A549 (cell line): Measurements from ENCODE around the gene MED26. TPM values are rescaled to one million over a fixed set of nuclear protein-coding genes. Genes with fewer than 3 reads are reported as not detected.
"Not testable (repeated sequence)": the region's sequence is repeated elsewhere in the genome, so short reads cannot be mapped to it uniquely, and the experiment has no call there.

Experiments
- ATAC-seq, 2 experiments: fragments of 200-7000 bp in 1 of 2; fragments of >200 bp in 1 of 2; cut with Nextera tagmentation in 1 of 2; cut with Tn5 transposase in 1 of 2; 3 replicates each; pipeline versions ENCODE4 v1.8.0 to v1.9.1; 2018 to 2020; ENCODE audit warnings: mild to moderate bottlenecking in 1 of 2, moderate library complexity in 1 of 2
- CTCF ChIA-PET: fragments of 300-600 bp; sonication (Branson Sonifier 250); formaldehyde crosslinking; extraction: SDS; loops from one replicate; lab custom pipeline; 2021; ENCODE audit warnings: antibody characterized with exemption, inconsistent platforms; lab: Yijun Ruan, JAX
- POLR2A ChIA-PET: fragments of 350-600 bp; formaldehyde crosslinking; extraction: SDS; loops from one replicate; lab custom pipeline; 2021; ENCODE audit warnings: antibody characterized with exemption, inconsistent platforms; lab: Yijun Ruan, JAX
- DNase-seq, 2 experiments: peaks; one replicate each; pipeline versions ENCODE4 v3.0.0 to v3.0.0-alpha.2; 2011 to 2016; ENCODE audit warnings: low read depth in 1 of 2, low spot score in 1 of 2
- FAIRE-seq: peaks from 2 replicates; lab custom pipeline; 2011; peaks lifted over from hg19 to GRCh38; lab: Jason Lieb, UNC
- H3K27ac ChIP-seq, 2 experiments: fragments of >200 bp; sonication (Bioruptor Twin); formaldehyde crosslinking; 3 replicates each; pipeline ENCODE4 v1.5.1; 2016 to 2017
- H3K4me1 ChIP-seq: fragments of >200 bp; sonication (Bioruptor Twin); formaldehyde crosslinking; 3 replicates; pipeline ENCODE4 v1.6.1; 2016
- H3K4me2 ChIP-seq: fragments of >200 bp; sonication (Bioruptor Twin); formaldehyde crosslinking; 3 replicates; pipeline ENCODE4 v1.6.1; 2016
- H3K4me3 ChIP-seq: fragments of >200 bp; sonication (Bioruptor Twin); formaldehyde crosslinking; 3 replicates; pipeline ENCODE4 v1.5.1; 2016
- H3K9me3 ChIP-seq: fragments of >200 bp; sonication (Bioruptor Twin); formaldehyde crosslinking; 3 replicates; pipeline ENCODE4 v1.6.1; 2016
- EHMT2 ChIP-seq: fragments of 200-600 bp; sonication (generic); IDR thresholded peaks from 2 replicates; pipeline ENCODE4 v1.6.1; 2016; ENCODE audit warnings: antibody characterized with exemption, low read depth, mild to moderate bottlenecking, moderate library complexity
- ESRRA ChIP-seq: fragments of 150-350 bp; IDR thresholded peaks from 2 replicates; pipeline ENCODE4 v1.6.1; 2014; ENCODE audit warnings: mild to moderate bottlenecking, low read length, borderline replicate concordance
- FOSB ChIP-seq: fragments of 250-450 bp; sonication (Bioruptor Pico); IDR thresholded peaks from 2 replicates; pipeline ENCODE4 v1.5.0; 2020; ENCODE audit warnings: mild to moderate bottlenecking, moderate library complexity
- FOXS1 ChIP-seq: fragments of 250-450 bp; sonication (Bioruptor Pico); IDR thresholded peaks from 2 replicates; pipeline ENCODE4 v1.5.0; 2020; ENCODE audit warnings: mild to moderate bottlenecking, moderate library complexity
- HOXB13 ChIP-seq: fragments of 250-450 bp; sonication (Bioruptor Pico); IDR thresholded peaks from 2 replicates; pipeline ENCODE4 v1.5.0; 2020; ENCODE audit warnings: low read depth, mild to moderate bottlenecking, moderate library complexity
- NFE2L2 ChIP-seq: fragments of 150-350 bp; conservative IDR thresholded peaks from 2 replicates; pipeline ENCODE4 v1.6.1; 2014; ENCODE audit warnings: low read length
- RNF2 ChIP-seq: fragments of 200-600 bp; sonication (generic); IDR thresholded peaks from 2 replicates; pipeline ENCODE4 v1.6.1; 2016; ENCODE audit warnings: low read depth, mild to moderate bottlenecking, antibody characterized with exemption, moderate library complexity, borderline replicate concordance
- SREBF2 ChIP-seq: fragments of 450-650 bp; IDR thresholded peaks from 2 replicates; pipeline ENCODE4 v1.6.1; 2014; ENCODE audit warnings: mild to moderate bottlenecking, moderate library complexity
- TP53 ChIP-seq: fragments of 250-450 bp; sonication (Bioruptor Pico); IDR thresholded peaks from 2 replicates; pipeline ENCODE4 v1.5.0; 2021; ENCODE audit warnings: mild to moderate bottlenecking, moderate library complexity
- ZFP36 ChIP-seq: fragments of 450-650 bp; IDR thresholded peaks from 2 replicates; pipeline ENCODE4 v1.6.1; 2014; ENCODE audit warnings: borderline replicate concordance; ENCODE audit not compliant: partially characterized antibody
- WGBS: methylation state at CpG from one replicate; pipeline ENCODE4 v1.1.6; 2017; ENCODE audit errors: missing lambda C conversion rate; 5-methylcytosine and 5-hydroxymethylcytosine counted together
- polyA plus RNA-seq, 4 experiments: library from polyadenylated mRNA; depleted of rRNA in 3 of 4; stranded (reverse); fragments of >200 nt; fragmentation: RNase III in 1 of 4; extraction: RNeasy Plus Mini Kit Qiagen cat#74134 plus additional on column Dnase treatment in 1 of 4; gene quantifications; 2 replicates in 3 of 4; 3 replicates in 1 of 4; pipeline ENCODE4 v1.2.3, GENCODE V29; 2011 to 2017
- TF ChIP-seq, protein P1 (sequence below): fragments of 200-600 bp; sonication (generic); IDR thresholded peaks from 2 replicates; pipeline ENCODE4 v1.6.1; 2016; ENCODE audit warnings: antibody characterized with exemption, mild to moderate bottlenecking, moderate library complexity
- TF ChIP-seq, protein P2 (sequence below): fragments of 150-350 bp; IDR thresholded peaks from 2 replicates; pipeline ENCODE4 v1.6.1; 2014; ENCODE audit warnings: low read depth, mild to moderate bottlenecking, low read length
- TF ChIP-seq, protein P3 (sequence below): fragments of >200 bp; sonication (Bioruptor Twin); formaldehyde crosslinking; IDR thresholded peaks from 2 replicates; pipeline ENCODE4 v1.6.1; 2016

MED26 gene
- polyA plus RNA-seq, 2 of the 4 experiments (the other 2 are of a cell fraction) = 2.4 to 3.6 TPM

DNA sequence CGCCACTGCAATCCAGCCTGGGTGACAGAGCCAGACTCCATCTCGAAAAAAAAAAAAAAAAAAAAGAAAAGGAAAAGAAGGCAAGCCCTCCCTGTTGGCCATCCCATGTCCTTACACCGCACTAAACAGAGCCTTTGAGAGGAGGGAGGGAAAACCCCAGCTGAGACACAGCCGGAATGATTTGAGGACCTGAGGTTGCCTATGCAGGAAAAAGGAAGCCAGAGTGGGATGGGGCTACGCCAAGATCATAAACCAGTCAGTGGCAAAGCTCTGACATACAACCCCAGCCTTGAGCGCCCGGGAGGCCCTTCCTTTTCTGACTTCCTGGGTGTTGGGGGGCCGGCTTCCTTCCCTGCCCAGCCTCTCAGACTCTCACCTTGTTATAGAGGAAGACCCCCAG lies 73.2 kb downstream of the MED26 start (continued):
- TF ChIP-seq, protein P1, sequence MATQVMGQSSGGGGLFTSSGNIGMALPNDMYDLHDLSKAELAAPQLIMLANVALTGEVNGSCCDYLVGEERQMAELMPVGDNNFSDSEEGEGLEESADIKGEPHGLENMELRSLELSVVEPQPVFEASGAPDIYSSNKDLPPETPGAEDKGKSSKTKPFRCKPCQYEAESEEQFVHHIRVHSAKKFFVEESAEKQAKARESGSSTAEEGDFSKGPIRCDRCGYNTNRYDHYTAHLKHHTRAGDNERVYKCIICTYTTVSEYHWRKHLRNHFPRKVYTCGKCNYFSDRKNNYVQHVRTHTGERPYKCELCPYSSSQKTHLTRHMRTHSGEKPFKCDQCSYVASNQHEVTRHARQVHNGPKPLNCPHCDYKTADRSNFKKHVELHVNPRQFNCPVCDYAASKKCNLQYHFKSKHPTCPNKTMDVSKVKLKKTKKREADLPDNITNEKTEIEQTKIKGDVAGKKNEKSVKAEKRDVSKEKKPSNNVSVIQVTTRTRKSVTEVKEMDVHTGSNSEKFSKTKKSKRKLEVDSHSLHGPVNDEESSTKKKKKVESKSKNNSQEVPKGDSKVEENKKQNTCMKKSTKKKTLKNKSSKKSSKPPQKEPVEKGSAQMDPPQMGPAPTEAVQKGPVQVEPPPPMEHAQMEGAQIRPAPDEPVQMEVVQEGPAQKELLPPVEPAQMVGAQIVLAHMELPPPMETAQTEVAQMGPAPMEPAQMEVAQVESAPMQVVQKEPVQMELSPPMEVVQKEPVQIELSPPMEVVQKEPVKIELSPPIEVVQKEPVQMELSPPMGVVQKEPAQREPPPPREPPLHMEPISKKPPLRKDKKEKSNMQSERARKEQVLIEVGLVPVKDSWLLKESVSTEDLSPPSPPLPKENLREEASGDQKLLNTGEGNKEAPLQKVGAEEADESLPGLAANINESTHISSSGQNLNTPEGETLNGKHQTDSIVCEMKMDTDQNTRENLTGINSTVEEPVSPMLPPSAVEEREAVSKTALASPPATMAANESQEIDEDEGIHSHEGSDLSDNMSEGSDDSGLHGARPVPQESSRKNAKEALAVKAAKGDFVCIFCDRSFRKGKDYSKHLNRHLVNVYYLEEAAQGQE = no peak
- no peak for TF ChIP-seq HOXB13 (CRISPR knock-in tag)
- TF ChIP-seq FOSB (CRISPR knock-in tag) = no peak
- no peak for TF ChIP-seq TP53 (CRISPR knock-in tag)
- no peak for TF ChIP-seq NFE2L2
- no peak for TF ChIP-seq FOXS1 (CRISPR knock-in tag)
- TF ChIP-seq, all 56 proteins: peak for 0

DNA sequence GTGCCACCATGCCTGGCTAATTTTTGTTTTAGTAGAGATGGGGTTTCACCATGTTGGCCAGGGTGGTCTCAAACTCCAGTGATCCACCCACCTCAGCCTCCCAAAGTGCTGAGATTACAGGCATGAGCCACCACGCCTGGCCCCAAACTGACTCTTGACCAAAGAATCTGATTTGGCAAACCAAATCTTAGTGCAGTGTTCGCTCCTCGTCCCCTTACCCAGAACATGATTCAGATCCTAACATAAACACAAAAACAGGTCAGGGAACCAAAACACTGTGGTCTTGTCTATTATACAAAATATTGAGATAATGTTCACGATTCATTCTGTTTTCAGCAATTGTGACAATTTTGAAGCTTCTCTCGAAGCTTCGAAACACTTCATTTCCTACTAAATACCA lies 76.1 kb downstream of the MED26 start:
- 97% methylated on average over 6 of the region's 6 CpGs for WGBS
- H3K4me3 ChIP-seq, ATAC-seq, H3K4me1 ChIP-seq, DNase-seq, FAIRE-seq, H3K9me3 ChIP-seq, H3K27ac ChIP-seq, H3K4me2 ChIP-seq, CTCF ChIA-PET: not testable (repeated sequence)
- POLR2A ChIA-PET = interaction anchor here (0.7 kb wide), 1 partner anchor 10 kb away, joined by 3 read pairs; the partner anchor contains the start of gene CHERP

DNA sequence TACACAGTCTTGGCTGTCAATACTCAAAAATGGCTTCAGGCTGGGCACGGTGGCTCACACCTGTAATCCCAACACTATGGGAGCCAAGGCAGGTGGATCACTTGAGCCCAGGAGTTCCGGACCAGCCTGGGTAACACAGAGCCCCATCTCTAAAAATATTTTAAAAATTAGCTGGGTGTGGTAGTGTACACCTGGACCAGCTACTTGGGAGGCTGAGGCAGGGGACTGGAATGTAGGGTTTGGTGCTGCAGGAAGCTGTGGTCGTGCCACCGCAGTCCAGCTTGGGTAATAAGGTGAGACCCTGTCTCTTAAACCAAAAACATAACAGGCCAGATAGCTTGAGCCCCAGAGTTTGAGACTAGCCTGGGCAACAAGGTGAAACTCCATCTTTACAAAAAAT lies 79.0 kb downstream of the MED26 start:
- FAIRE-seq (no peak), ATAC-seq (no peak), DNase-seq (no peak)
- H3K4me1 ChIP-seq = no peaks in the 10 kb centered on the region
- ChIA-PET POLR2A (no interaction called here), CTCF (no interaction called here)
- no peaks in the 10 kb centered on the region for H3K9me3 ChIP-seq
- no peak overlapping the region for H3K4me3 ChIP-seq
- no peak overlapping the region for H3K4me2 ChIP-seq
- no peak overlapping the region for H3K27ac ChIP-seq
- WGBS = 94% methylated on average over 4 of the region's 4 CpGs
- TF ChIP-seq EHMT2 (no peak), ZFP36 (no peak), SREBF2 (no peak), ESRRA (no peak), RNF2 (no peak)
- TF ChIP-seq, protein P2, sequence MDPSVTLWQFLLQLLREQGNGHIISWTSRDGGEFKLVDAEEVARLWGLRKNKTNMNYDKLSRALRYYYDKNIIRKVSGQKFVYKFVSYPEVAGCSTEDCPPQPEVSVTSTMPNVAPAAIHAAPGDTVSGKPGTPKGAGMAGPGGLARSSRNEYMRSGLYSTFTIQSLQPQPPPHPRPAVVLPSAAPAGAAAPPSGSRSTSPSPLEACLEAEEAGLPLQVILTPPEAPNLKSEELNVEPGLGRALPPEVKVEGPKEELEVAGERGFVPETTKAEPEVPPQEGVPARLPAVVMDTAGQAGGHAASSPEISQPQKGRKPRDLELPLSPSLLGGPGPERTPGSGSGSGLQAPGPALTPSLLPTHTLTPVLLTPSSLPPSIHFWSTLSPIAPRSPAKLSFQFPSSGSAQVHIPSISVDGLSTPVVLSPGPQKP = no peak
- TF ChIP-seq, protein P3, sequence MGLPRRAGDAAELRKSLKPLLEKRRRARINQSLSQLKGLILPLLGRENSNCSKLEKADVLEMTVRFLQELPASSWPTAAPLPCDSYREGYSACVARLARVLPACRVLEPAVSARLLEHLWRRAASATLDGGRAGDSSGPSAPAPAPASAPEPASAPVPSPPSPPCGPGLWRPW = no peak
- TF ChIP-seq, protein P1 = no peak
- TF ChIP-seq, all 56 proteins: peak for 0
